NCI-H748 (cell line): ENCODE results near the gene ZNF777.
A peak's percentile ranks its signal among the peaks of the same experiment; 100 is the strongest.

Experiments used
- DNase-seq: peaks from one replicate; lab custom pipeline; 2025; ENCODE audit not compliant: unreplicated experiment; lab: John Stamatoyannopoulos, UW

The ZNF777 gene

DNA sequence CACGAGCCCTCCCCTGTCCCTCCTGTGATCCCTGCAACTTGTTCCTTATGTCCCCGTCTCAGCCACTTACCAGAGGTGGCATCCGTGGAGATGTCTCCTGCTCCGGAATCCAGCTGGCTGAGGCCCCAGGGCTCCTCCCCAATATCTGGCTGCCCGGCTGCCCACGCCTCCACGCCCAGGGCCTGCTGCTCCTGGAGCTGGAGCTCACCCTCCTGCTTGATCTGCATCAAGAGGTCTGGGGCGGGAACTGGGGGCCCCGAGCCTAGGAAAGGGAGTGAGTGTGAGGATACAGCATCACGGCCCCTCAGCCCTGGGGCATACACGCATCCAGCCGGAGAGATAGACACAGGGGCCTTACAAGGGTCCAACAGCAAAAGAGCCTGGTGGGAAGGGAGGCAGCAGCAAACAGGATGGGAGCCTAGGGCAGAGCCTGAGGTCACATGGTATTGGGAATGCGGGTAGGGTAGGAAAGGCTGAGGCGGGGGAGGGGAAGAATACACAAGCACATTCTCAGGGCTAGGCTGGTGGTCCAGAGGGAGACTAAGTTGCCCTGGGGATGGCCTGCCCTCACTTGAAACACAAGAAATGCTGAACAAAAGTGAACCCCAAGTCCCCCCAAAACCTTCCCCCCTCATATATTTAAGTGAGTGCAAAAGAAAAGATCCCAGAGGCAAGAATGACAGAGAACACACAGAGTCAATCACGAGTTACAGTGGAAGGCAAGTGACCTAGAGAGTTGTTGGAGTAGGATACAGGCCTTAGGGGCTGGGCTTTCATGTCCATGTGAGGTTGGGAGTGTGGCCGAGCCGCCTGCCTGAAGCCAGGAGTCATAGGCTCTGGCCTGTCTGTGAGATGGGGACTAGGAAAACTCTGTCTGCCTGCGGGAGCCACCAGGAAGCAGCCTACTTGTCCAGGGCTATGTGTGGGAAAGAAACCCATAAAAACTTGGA, 16.9 kb upstream of the ZNF777 start:
- DNase-seq = no peak

GRCh38 chr7:149476791-149477190, 15.9 kb upstream of the ZNF777 start:
- DNase-seq = no peak

GRCh38 chr7:149475121-149476045, 14.5 kb upstream of the ZNF777 start:
- DNase-seq = no peak

GRCh38 chr7:149474309-149475120, 13.7 kb upstream of the ZNF777 start:
- DNase-seq = no peak

GRCh38 chr7:149473251-149473650, 12.4 kb upstream of the ZNF777 start:
- no peak for DNase-seq

DNA sequence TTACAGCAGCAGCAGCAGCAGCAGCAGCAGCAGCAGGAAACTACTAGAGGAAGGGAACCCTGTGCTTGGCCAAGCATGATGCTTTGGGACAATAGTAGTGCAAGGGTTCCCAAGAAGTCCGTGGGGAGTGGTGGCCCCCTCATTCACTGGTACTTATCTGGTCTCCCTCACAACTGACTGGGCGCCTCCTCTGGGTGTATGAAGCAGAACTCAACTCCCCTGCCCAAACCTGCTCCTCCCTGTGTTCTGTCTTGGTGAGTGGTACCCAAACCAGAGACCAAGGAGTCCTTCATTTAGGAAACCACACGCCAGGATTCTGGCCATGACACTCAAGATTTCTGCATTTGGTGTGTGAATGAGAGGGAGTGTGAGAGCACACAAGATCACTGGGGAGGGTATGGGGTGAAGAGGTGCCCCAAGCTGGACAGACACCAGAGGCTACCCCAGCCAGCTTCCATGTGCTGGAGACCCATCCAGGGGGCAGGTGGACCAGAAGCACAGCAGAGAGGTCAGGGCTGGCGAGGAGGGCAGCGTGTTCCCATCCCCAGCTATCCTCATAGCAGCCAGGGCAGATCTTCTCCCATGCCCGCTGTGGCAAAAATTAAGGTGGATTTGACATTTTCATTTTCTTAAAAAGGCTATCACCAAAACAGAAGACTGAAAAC, 10.6 kb upstream of the ZNF777 start:
- DNase-seq = no peak

GRCh38 chr7:149469806-149470205, 8.9 kb upstream of the ZNF777 start:
- DNase-seq = no peak

GRCh38 chr7:149468208-149468607, 7.3 kb upstream of the ZNF777 start:
- no peak for DNase-seq

DNA sequence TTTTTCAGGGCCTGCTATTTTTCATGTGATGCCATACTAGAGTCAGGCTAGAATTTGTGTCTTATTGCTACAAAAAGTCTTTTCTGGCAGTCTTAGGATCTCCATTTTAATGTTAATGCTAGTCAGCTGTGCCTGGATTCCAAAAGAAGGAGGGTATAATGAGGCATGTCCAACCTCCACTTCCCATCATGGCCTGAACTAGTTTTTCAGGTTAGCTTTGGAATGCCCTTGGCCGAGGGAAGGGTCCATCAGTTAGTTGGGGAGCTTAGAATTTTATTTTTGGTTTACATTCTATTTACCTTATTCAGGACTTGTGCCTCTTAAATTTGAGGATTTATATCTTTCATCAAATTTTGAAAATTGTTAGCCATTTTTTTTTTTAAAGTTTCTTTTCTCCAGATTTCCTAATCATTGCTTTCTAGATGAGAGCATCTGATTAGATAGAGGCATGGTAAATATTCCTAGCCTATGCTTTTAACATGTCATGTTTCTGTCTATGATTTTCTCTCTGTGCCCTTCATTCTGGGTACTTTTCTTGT, 6.5 kb upstream of the ZNF777 start:
- no peak for DNase-seq

GRCh38 chr7:149466364-149466763, 5.5 kb upstream of the ZNF777 start:
- no peak for DNase-seq

DNA sequence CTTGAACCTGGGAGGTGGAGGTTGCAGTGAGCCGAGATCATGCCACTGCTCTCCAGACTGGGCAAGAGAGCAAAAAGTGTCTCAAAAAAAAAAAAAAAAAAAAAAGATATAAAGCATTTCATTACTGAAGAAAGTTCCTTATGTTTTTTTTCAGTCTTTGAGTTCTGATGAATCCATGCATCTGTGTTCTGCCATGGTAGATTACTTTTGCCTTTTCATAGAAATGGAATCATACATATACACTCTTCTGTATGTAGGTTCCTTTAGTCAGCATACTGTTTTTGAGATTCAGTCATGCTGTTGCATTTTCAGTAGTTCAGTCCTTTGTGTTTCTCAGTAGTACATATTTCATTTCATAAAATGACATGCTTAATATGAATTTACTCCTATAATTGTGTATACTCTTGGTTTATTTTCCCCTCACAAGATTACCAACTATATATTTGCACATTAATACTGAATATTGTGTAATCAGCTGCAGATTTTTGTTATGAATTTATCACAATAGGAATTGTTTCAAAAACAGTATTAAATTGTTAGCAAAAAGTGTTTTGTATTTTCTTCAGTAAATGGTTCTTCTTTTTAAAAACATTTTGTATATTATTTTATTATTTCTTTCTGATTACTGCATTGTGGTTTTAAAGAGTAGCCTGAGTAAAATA, 2.8 kb upstream of the ZNF777 start:
- DNase-seq = no peak

DNA sequence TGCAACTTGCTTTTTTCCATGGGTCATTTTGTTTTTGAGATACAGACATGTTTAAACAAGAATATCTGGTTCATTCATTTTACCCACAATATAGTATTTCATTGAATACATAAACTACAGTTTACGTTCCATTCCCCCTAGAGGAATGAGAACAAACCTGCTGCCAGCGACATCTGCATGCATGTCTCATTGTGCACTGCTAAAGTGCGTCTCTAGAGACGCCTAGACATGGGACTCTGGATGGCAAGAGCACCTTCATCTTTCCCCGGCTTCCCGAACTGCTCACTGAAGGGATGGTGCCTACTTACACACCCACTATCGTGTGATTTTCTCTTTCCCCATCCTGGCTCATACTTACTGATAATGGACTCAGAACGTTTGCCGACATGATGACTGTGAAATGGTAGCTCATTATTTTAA, 1.2 kb upstream of the ZNF777 start:
- DNase-seq = no peak

GRCh38 chr7:149459540-149460452, 1.1 kb downstream of the ZNF777 start:
- peak; percentile 54 for DNase-seq

GRCh38 chr7:149459201-149459539, 1.7 kb downstream of the ZNF777 start:
- no peak for DNase-seq

GRCh38 chr7:149458235-149458634, 2.6 kb downstream of the ZNF777 start:
- DNase-seq = no peak

DNA sequence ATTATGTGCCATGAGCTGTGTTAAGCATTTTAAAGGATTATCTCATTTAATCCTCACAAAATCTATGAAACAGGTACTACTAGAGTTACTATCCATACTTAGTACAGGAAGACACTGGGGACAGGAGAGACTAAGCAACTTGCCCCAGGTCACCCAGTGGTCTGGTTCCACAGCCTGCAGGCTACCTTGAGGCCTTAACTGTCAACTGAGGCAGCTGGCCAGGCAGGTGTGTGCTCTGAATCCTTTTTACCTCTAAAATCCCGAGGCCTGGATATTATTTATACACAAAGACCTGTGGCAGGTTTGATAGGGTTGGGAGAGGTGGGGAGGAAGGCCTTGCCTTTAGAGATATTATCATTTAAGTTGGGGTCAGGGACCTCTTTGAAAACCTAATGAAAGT, 3.1 kb downstream of the ZNF777 start:
- no peak for DNase-seq

- DNase-seq = no peak
These were observed 4.1 kb downstream of the ZNF777 start for GRCh38 chr7:149456506-149457421.
